ENCODE results near the gene AUTS2.

AUTS2 gene

GRCh38 chr7:70571403-70571934 is 973.2 kb downstream of the AUTS2 start:
- DNase-seq (ENCODE audit: insufficient read length, low spot score) (no peak), FAIRE-seq (no peak)

GRCh38 chr7:70571961-70572360 is 973.7 kb downstream of the AUTS2 start:
- FAIRE-seq (no peak), DNase-seq (ENCODE audit: insufficient read length, low spot score) (no peak)

- DNase-seq (ENCODE audit: insufficient read length, low spot score) (no peak), FAIRE-seq (no peak)
Observed at GRCh38 chr7:70572571-70572970, 974.3 kb downstream of the AUTS2 start.

GRCh38 chr7:70573071-70573661 is 974.9 kb downstream of the AUTS2 start:
- DNase-seq (ENCODE audit: insufficient read length, low spot score) (no peak), FAIRE-seq (no peak)

- no peak for FAIRE-seq
Observed at GRCh38 chr7:70573696-70574095, 975.4 kb downstream of the AUTS2 start.

GRCh38 chr7:70574314-70574834 is 976.1 kb downstream of the AUTS2 start:
- no peak for FAIRE-seq
- no peak for DNase-seq (ENCODE audit: insufficient read length, low spot score)

More at GRCh38 chr7:70573696-70574095, 975.4 kb downstream of the AUTS2 start:
- DNase-seq (ENCODE audit: insufficient read length, low spot score): no peak

- DNase-seq (ENCODE audit: insufficient read length, low spot score): no peak
- FAIRE-seq: no peak
Observed at GRCh38 chr7:70574970-70575799, 976.9 kb downstream of the AUTS2 start.

GRCh38 chr7:70577078-70577477 is 978.8 kb downstream of the AUTS2 start:
- DNase-seq (ENCODE audit: insufficient read length, low spot score) (no peak), FAIRE-seq (no peak)

- FAIRE-seq (no peak), DNase-seq (ENCODE audit: insufficient read length, low spot score) (no peak)
Observed at GRCh38 chr7:70578131-70578530, 979.9 kb downstream of the AUTS2 start.

- DNase-seq (ENCODE audit: insufficient read length, low spot score) (no peak), FAIRE-seq (no peak)
Observed at GRCh38 chr7:70579397-70580097, 981.3 kb downstream of the AUTS2 start.

- DNase-seq (ENCODE audit: insufficient read length, low spot score) (no peak), FAIRE-seq (no peak)
Observed at GRCh38 chr7:70580161-70580560, 981.9 kb downstream of the AUTS2 start.

GRCh38 chr7:70582927-70583895 is 984.9 kb downstream of the AUTS2 start:
- FAIRE-seq (no peak), DNase-seq (ENCODE audit: insufficient read length, low spot score) (no peak)

GRCh38 chr7:70583965-70584883 is 985.9 kb downstream of the AUTS2 start:
- no peak for FAIRE-seq

GRCh38 chr7:70585071-70585470 is 986.8 kb downstream of the AUTS2 start:
- FAIRE-seq: no peak
- no peak for DNase-seq (ENCODE audit: insufficient read length, low spot score)

More at GRCh38 chr7:70583965-70584883, 985.9 kb downstream of the AUTS2 start:
- no peak for DNase-seq (ENCODE audit: insufficient read length, low spot score)

GRCh38 chr7:70586822-70587221 is 988.5 kb downstream of the AUTS2 start:
- no peak for FAIRE-seq
- no peak for DNase-seq (ENCODE audit: insufficient read length, low spot score)

- FAIRE-seq (no peak), DNase-seq (ENCODE audit: insufficient read length, low spot score) (no peak)
Observed at GRCh38 chr7:70587739-70588138, 989.5 kb downstream of the AUTS2 start.

- no peak for FAIRE-seq
Observed at GRCh38 chr7:70588191-70588921, 990.1 kb downstream of the AUTS2 start.

GRCh38 chr7:70589010-70589409 is 990.7 kb downstream of the AUTS2 start:
- DNase-seq (ENCODE audit: insufficient read length, low spot score): no peak
- FAIRE-seq: no peak

More at GRCh38 chr7:70588191-70588921, 990.1 kb downstream of the AUTS2 start:
- DNase-seq (ENCODE audit: insufficient read length, low spot score): no peak

Measured in GM19239 (cell line).